Tibial nerve (tissue), 4 donors: ENCODE measurements around the gene KRT73.

Experiments
- CTCF ChIP-seq, 5 experiments: fragments of 200-600 bp in 3 of 5; fragments of 450-650 bp in 2 of 5; sonication (generic) in 3 of 5; IDR thresholded peaks; one replicate each; pipeline ENCODE4 v1.5.1; 2016 to 2019; ENCODE audit warnings: antibody characterized with exemption in 5 of 5, mild to moderate bottlenecking in 3 of 5, moderate library complexity in 2 of 5
- EP300 ChIP-seq, 2 donors: sonication (generic); formaldehyde crosslinking; IDR thresholded peaks; one replicate each; pipeline ENCODE4 v1.6.1; 2017; ENCODE audit warnings: antibody characterized with exemption in 2 of 2, mild to moderate bottlenecking in 1 of 2
- POLR2A ChIP-seq, 2 donors: fragments of 450-650 bp; IDR thresholded peaks; one replicate each; pipeline ENCODE4 v1.6.1; 2017; ENCODE audit warnings: antibody characterized with exemption in 2 of 2, mild to moderate bottlenecking in 2 of 2, moderate library complexity in 2 of 2

GRCh38 chr12:52614381-52615207 is 3.8 kb downstream of the KRT73 start:
- no peak for TF ChIP-seq EP300 (IDR thresholded peaks at IDR 0.05)
- TF ChIP-seq CTCF (IDR thresholded peaks at IDR 0.05), result no peak
- TF ChIP-seq POLR2A (IDR thresholded peaks at IDR 0.05), result no peak
